Thyroid gland (tissue), 4 donors: ENCODE measurements around the gene CFAP99. TPM values are rescaled to one million over a fixed set of nuclear protein-coding genes. Genes with fewer than 3 reads are reported as not detected.

ENCODE experiments used
- DNase-seq, 2 donors: peaks; one replicate each; pipeline ENCODE4 v3.0.0-alpha.2; 2019
- H3K27ac ChIP-seq, 3 donors: fragments of 200-600 bp; sonication (generic); 1 replicate in 2 of 3; 2 replicates in 1 of 3; pipeline ENCODE4 v1.5.1; 2016 to 2019; ENCODE audit warnings: mild to moderate bottlenecking in 1 of 3, moderate library complexity in 1 of 3
- H3K27me3 ChIP-seq: fragments of 200-600 bp; sonication (generic); one replicate; pipeline ENCODE4 v1.5.1; 2019
- H3K36me3 ChIP-seq, 2 donors: fragments of 200-600 bp; sonication (generic); one replicate each; pipeline ENCODE4 v1.5.1; 2016 to 2019
- H3K4me1 ChIP-seq, 2 donors: fragments of 200-600 bp; sonication (generic); one replicate each; pipeline ENCODE4 v1.5.1; 2017 to 2019
- H3K4me3 ChIP-seq, 3 donors: fragments of 200-600 bp; sonication (generic); replicated peaks in 1 of 3; 1 replicate in 2 of 3; 2 replicates in 1 of 3; pipeline ENCODE4 v1.5.1; 2016; ENCODE audit warnings: mild to moderate bottlenecking in 1 of 3
- H3K9me3 ChIP-seq: fragments of 200-600 bp; sonication (generic); one replicate; pipeline ENCODE4 v1.5.1; 2017
- CTCF ChIP-seq, 6 experiments: fragments of 200-600 bp in 3 of 6; fragments of 450-650 bp in 3 of 6; sonication (generic) in 3 of 6; IDR thresholded peaks; one replicate each; pipeline ENCODE4 v1.5.1; 2016 to 2019; ENCODE audit warnings: antibody characterized with exemption in 6 of 6, mild to moderate bottlenecking in 2 of 6, inconsistent platforms in 1 of 6, moderate library complexity in 1 of 6
- POLR2A ChIP-seq, 2 donors: fragments of 450-650 bp; IDR thresholded peaks; one replicate each; pipeline ENCODE4 v1.6.1; 2017; ENCODE audit warnings: antibody characterized with exemption in 2 of 2, mild to moderate bottlenecking in 2 of 2, moderate library complexity in 1 of 2
- WGBS, 2 donors: methylation state at CpG; one replicate each; pipeline ENCODE4 v1.1.5; 2017; 5-methylcytosine and 5-hydroxymethylcytosine counted together
- intact Hi-C: fragments of 100-400 bp; cut with DNase I; formaldehyde crosslinking; loops from one replicate; pipeline ENCODE4 v1.15.1; 2023
- total RNA-seq, 4 donors: library from RNA; depleted of rRNA; stranded (reverse); fragments of >200 nt; gene quantifications; one replicate each; pipeline ENCODE4 v1.2.3, GENCODE V29; 2016

Gene CFAP99
- total RNA-seq, 4 donors from 2014 or later = 0.27 to 1.9 (median 1.1) TPM; not detected in 1

DNA sequence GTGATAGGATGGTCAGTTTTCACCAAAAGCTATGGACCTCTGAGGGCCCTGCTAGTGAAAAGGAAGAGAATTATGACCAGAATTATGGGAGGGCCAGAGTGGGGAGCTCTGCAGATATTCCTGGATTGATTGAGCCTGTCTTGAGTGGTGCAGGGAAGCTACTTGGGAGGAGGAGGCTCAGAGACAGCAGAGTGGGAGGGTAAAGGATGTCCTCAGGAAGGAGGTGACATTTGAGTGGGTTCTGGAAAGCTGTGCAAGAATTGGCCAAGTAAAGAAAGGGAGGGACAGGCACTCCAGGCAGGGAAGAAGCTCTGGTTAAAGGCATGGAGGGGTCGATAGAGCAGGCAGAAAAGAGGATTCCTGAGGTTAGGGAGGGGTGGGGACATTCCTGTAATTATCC is 74.2 kb downstream of the CFAP99 start:
- no peak overlapping the region for H3K27ac ChIP-seq
- intact Hi-C loops = no loop called here
- 50 to 57% methylated on average over 1 of the region's 1 CpG for WGBS, 2 donors
- H3K4me3 ChIP-seq = no peak overlapping the region
- no peak for DNase-seq
- peaks cover 0 to 18% of the 10 kb centered on the region in 2 donors for H3K4me1 ChIP-seq
- no peaks in the 10 kb centered on the region for H3K9me3 ChIP-seq
- H3K27me3 ChIP-seq = no peaks in the 10 kb centered on the region
- H3K36me3 ChIP-seq = peaks cover 17 to 25% of the 10 kb centered on the region in 2 donors
- TF ChIP-seq CTCF (IDR thresholded peaks at IDR 0.05) (no peak), POLR2A (IDR thresholded peaks at IDR 0.05) (no peak)

- Histone ChIP-seq H3K36me3 (peaks cover 25 to 28% of the 10 kb centered on the region in 2 donors), H3K27me3 (no peaks in the 10 kb centered on the region), H3K9me3 (no peaks in the 10 kb centered on the region), H3K27ac (peak overlapping the region in 1 of 3 donors; percentile 7), H3K4me3 (no peak overlapping the region), H3K4me1 (peaks cover 0 to 20% of the 10 kb centered on the region in 2 donors)
- WGBS, 2 donors = 79 to 86% methylated on average over 3 of the region's 3 CpGs
- TF ChIP-seq CTCF (IDR thresholded peaks at IDR 0.05) (no peak), POLR2A (IDR thresholded peaks at IDR 0.05) (no peak)
- intact Hi-C loops = no loop called here
- no peak for DNase-seq
These were observed 76.2 kb downstream of the CFAP99 start for GRCh38 chr4:2494992-2495391.

GRCh38 chr4:2497324-2497723 is 78.6 kb downstream of the CFAP99 start:
- 91 to 95% methylated on average over 4 of the region's 4 CpGs for WGBS, 2 donors
- intact Hi-C loops = no loop called here
- H3K27ac ChIP-seq = peak overlapping the region in 2 of 3 donors; percentile 20 to 73
- no peaks in the 10 kb centered on the region for H3K9me3 ChIP-seq
- H3K4me3 ChIP-seq = no peak overlapping the region
- DNase-seq = no peak
- peaks cover 0 to 20% of the 10 kb centered on the region in 2 donors for H3K4me1 ChIP-seq
- H3K36me3 ChIP-seq = peaks cover 37 to 38% of the 10 kb centered on the region in 2 donors
- TF ChIP-seq POLR2A (IDR thresholded peaks at IDR 0.05) = no peak
- no peak for TF ChIP-seq CTCF (IDR thresholded peaks at IDR 0.05)
- H3K27me3 ChIP-seq = no peaks in the 10 kb centered on the region

- intact Hi-C loops = no loop called here
- DNase-seq = peak; percentile 57 to 60
- Histone ChIP-seq H3K4me1 (peaks cover 0 to 20% of the 10 kb centered on the region in 2 donors), H3K27me3 (no peaks in the 10 kb centered on the region), H3K9me3 (no peaks in the 10 kb centered on the region), H3K27ac (peak overlapping the region; percentile 72 to 80 (median 73)), H3K36me3 (peaks cover 35 to 37% of the 10 kb centered on the region in 2 donors), H3K4me3 (no peak overlapping the region)
- 64 to 66% methylated on average over 9 of the region's 9 CpGs for WGBS, 2 donors
- TF ChIP-seq POLR2A (IDR thresholded peaks at IDR 0.05) = peak in 1 of 2 donors; percentile 21
- TF ChIP-seq CTCF (IDR thresholded peaks at IDR 0.05) = no peak
These were observed 79.2 kb downstream of the CFAP99 start for GRCh38 chr4:2497931-2498330.

DNA sequence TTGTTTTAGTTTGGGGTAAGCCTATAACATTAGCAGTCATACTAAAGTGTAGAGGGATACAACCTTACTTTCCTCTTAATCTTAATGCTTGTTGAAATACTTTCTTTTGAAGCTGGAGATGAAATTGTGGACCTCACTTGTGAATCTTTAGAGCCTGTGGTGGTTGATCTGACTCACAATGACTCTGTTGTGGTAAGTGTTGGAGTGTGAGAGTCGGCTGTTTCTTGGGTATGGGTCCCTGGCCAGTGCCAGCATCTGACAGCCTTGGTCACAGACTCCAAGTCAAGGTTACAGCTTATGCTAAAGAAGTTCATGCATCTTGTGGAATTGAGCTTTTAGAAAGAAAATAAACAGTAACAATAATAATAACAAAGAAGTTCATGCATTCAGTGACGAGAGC is 81.8 kb downstream of the CFAP99 start:
- no peak overlapping the region for H3K4me3 ChIP-seq
- 94 to 96% methylated on average over 2 of the region's 2 CpGs for WGBS, 2 donors
- H3K9me3 ChIP-seq = no peaks in the 10 kb centered on the region
- peaks cover 35 to 37% of the 10 kb centered on the region in 2 donors for H3K36me3 ChIP-seq
- TF ChIP-seq POLR2A (IDR thresholded peaks at IDR 0.05) = no peak
- no peak for TF ChIP-seq CTCF (IDR thresholded peaks at IDR 0.05)
- DNase-seq = no peak
- no peaks in the 10 kb centered on the region for H3K27me3 ChIP-seq
- H3K4me1 ChIP-seq = peaks cover 0 to 11% of the 10 kb centered on the region in 2 donors
- H3K27ac ChIP-seq = no peak overlapping the region
- intact Hi-C loops = no loop called here
